ENCODE measurements around the gene GYS1. TPM values are rescaled to one million over a fixed set of nuclear protein-coding genes. Genes with fewer than 3 reads are reported as not detected.
A peak's percentile ranks its signal among the peaks of the same experiment; 100 is the strongest.

GYS1 gene
- total RNA-seq, 1 donor from 2014 or later: 73.8 TPM

- no peak for DNase-seq (ENCODE audit: low spot score)
Observed at GRCh38 chr19:48988860-48989259, 4.2 kb downstream of the GYS1 start.

GRCh38 chr19:48988286-48988685 lies 4.8 kb downstream of the GYS1 start:
- no peak for DNase-seq (ENCODE audit: low spot score)

- DNase-seq (ENCODE audit: low spot score): no peak
Observed at GRCh38 chr19:48987323-48987722, 5.8 kb downstream of the GYS1 start.

- DNase-seq (ENCODE audit: low spot score): no peak
Observed at GRCh38 chr19:48986211-48986610, 6.9 kb downstream of the GYS1 start.

GRCh38 chr19:48985711-48986110 lies 7.4 kb downstream of the GYS1 start:
- DNase-seq (ENCODE audit: low spot score): no peak

GRCh38 chr19:48982280-48982679 lies 10.8 kb downstream of the GYS1 start:
- no peak for DNase-seq (ENCODE audit: low spot score)

GRCh38 chr19:48977061-48977460 lies 16.0 kb downstream of the GYS1 start:
- no peak for DNase-seq (ENCODE audit: low spot score)

GRCh38 chr19:48975947-48976847 lies 16.9 kb downstream of the GYS1 start:
- no peak for DNase-seq (ENCODE audit: low spot score)

- peak; percentile 77 for DNase-seq (ENCODE audit: low spot score)
Observed at GRCh38 chr19:48970923-48971395, 22.1 kb downstream of the GYS1 start.

- DNase-seq (ENCODE audit: low spot score): no peak
Observed at GRCh38 chr19:48970139-48970766, 22.9 kb downstream of the GYS1 start.

- DNase-seq (ENCODE audit: low spot score): no peak
Observed at GRCh38 chr19:48969276-48970138, 23.6 kb downstream of the GYS1 start.

GRCh38 chr19:48968813-48969218 lies 24.3 kb downstream of the GYS1 start:
- no peak for DNase-seq (ENCODE audit: low spot score)

- no peak for DNase-seq (ENCODE audit: low spot score)
Observed at GRCh38 chr19:48968179-48968661, 24.9 kb downstream of the GYS1 start.

GRCh38 chr19:48967346-48968178 lies 25.5 kb downstream of the GYS1 start:
- peak; percentile 55 for DNase-seq (ENCODE audit: low spot score)

- DNase-seq (ENCODE audit: low spot score): no peak
Observed at GRCh38 chr19:48966541-48967345, 26.4 kb downstream of the GYS1 start.

GRCh38 chr19:48965806-48966540 lies 27.1 kb downstream of the GYS1 start:
- peak; percentile 92 for DNase-seq (ENCODE audit: low spot score)

- peak; percentile 98 for DNase-seq (ENCODE audit: low spot score)
Observed at GRCh38 chr19:48965040-48965805, 27.9 kb downstream of the GYS1 start, which contains the start of gene FTL. TSS of gene FTL (plus strand) at chr19:48965309. CDS start at chr19:48965508, 199 bp downstream.
